GM23338 (cell line): ENCODE results near the gene ITSN2. TPM values are rescaled to one million over a fixed set of nuclear protein-coding genes. Genes with fewer than 3 reads are reported as not detected.

ENCODE experiments used
- ATAC-seq: fragments of 200-7000 bp; cut with Tn5 transposase; 3 replicates; pipeline ENCODE4 v1.9.1; 2020
- DNase-seq: peaks from one replicate; pipeline ENCODE4 v3.0.0-alpha.2; 2015; ENCODE audit warnings: low spot score
- H2AFZ ChIP-seq: fragments of 200-600 bp; sonication (generic); 2 replicates; pipeline ENCODE4 v1.8.0; 2016; ENCODE audit warnings: antibody characterized with exemption, mild to moderate bottlenecking, moderate library complexity
- H3F3A ChIP-seq: fragments of 200-600 bp; sonication (generic); replicated peaks from 2 replicates; pipeline ENCODE4 v1.8.0; 2017; ENCODE audit warnings: antibody characterized with exemption, mixed run types, low read depth
- H3K27ac ChIP-seq: fragments of 200-600 bp; sonication (generic); 2 replicates; pipeline ENCODE4 v1.6.1; 2016; ENCODE audit warnings: low read depth
- H3K27me3 ChIP-seq: fragments of 200-600 bp; sonication (generic); 2 replicates; pipeline ENCODE4 v1.8.0; 2016; ENCODE audit warnings: mild to moderate bottlenecking, mixed run types, moderate library complexity; ENCODE audit not compliant: insufficient read depth
- H3K36me3 ChIP-seq: fragments of 200-600 bp; sonication (generic); 2 replicates; pipeline ENCODE4 v1.8.0; 2016; ENCODE audit warnings: mild to moderate bottlenecking; ENCODE audit not compliant: insufficient read depth
- H3K4me1 ChIP-seq: fragments of 200-600 bp; sonication (generic); 2 replicates; pipeline ENCODE4 v1.8.0; 2016; ENCODE audit warnings: mild to moderate bottlenecking, moderate library complexity; ENCODE audit not compliant: insufficient read depth
- H3K4me2 ChIP-seq: fragments of 200-600 bp; sonication (generic); 2 replicates; pipeline ENCODE4 v1.7.1; 2017; ENCODE audit warnings: mixed run types
- H3K4me3 ChIP-seq: fragments of 200-600 bp; sonication (generic); 2 replicates; pipeline ENCODE4 v1.6.1; 2016; ENCODE audit warnings: mixed run types
- H3K79me2 ChIP-seq: fragments of 200-600 bp; sonication (generic); replicated peaks from 2 replicates; pipeline ENCODE4 v1.8.0; 2017; ENCODE audit warnings: mild to moderate bottlenecking; ENCODE audit not compliant: insufficient read depth
- H3K9me2 ChIP-seq: fragments of 200-600 bp; sonication (generic); 2 replicates; pipeline ENCODE4 v1.8.0; 2017; ENCODE audit not compliant: insufficient read depth
- H4K20me1 ChIP-seq: fragments of 200-600 bp; sonication (generic); replicated peaks from 2 replicates; pipeline ENCODE4 v1.8.0; 2017; ENCODE audit warnings: mild to moderate bottlenecking; ENCODE audit not compliant: insufficient read depth
- H3K27ac Mint-ChIP-seq: 2 replicates; pipeline ENCODE4 v1.8.0; 2020; ENCODE audit warnings: inconsistent platforms, mild to moderate bottlenecking, moderate library complexity, mixed read lengths
- H3K27me3 Mint-ChIP-seq: 3 replicates; pipeline ENCODE4 v1.8.0; 2022; ENCODE audit warnings: low read depth, mild to moderate bottlenecking, moderate library complexity, mixed read lengths, inconsistent platforms; ENCODE audit not compliant: insufficient read depth, poor library complexity
- H3K36me3 Mint-ChIP-seq: 3 replicates; pipeline ENCODE4 v1.8.0; 2021; ENCODE audit warnings: low read depth, mild to moderate bottlenecking, inconsistent platforms, moderate library complexity, mixed read lengths
- H3K4me1 Mint-ChIP-seq: 3 replicates; pipeline ENCODE4 v1.8.0; 2020; ENCODE audit warnings: mild to moderate bottlenecking, inconsistent platforms, mixed read lengths
- H3K4me3 Mint-ChIP-seq: 3 replicates; pipeline ENCODE4 v1.8.0; 2021; ENCODE audit warnings: moderate library complexity, mild to moderate bottlenecking, inconsistent platforms, mixed read lengths
- H3K9me3 Mint-ChIP-seq: 3 replicates; pipeline ENCODE4 v1.8.0; 2020; ENCODE audit warnings: moderate library complexity, mild to moderate bottlenecking, inconsistent platforms, mixed read lengths
- CREB1 ChIP-seq: fragments of 250-450 bp; sonication (Bioruptor Pico); IDR thresholded peaks from 2 replicates; pipeline ENCODE4 v1.5.0; 2020; ENCODE audit warnings: low read depth, mild to moderate bottlenecking, moderate library complexity
- CTCF ChIP-seq, 2 experiments: fragments of 200-600 bp in 1 of 2; sonication (generic) in 1 of 2; conservative IDR thresholded peaks; 2 replicates each; pipeline versions ENCODE4 v1.5.1 to v1.6.1; 2016 to 2017; ENCODE audit warnings: antibody characterized with exemption in 2 of 2, low read depth in 2 of 2, mild to moderate bottlenecking in 2 of 2, moderate library complexity in 1 of 2
- ETS1 ChIP-seq: IDR thresholded peaks from 2 replicates; pipeline ENCODE4 v1.6.1; 2016; ENCODE audit warnings: antibody characterized with exemption
- EZH2 ChIP-seq: fragments of 200-600 bp; sonication (generic); IDR thresholded peaks from one replicate; pipeline ENCODE4 v1.8.0; 2017; ENCODE audit warnings: antibody characterized with exemption, mild to moderate bottlenecking, low read depth; ENCODE audit not compliant: unreplicated experiment
- EZH2phosphoT487 ChIP-seq: fragments of 200-600 bp; sonication (generic); IDR thresholded peaks from one replicate; pipeline ENCODE4 v1.8.1; 2018; ENCODE audit warnings: antibody characterized with exemption; ENCODE audit not compliant: unreplicated experiment
- JUNB ChIP-seq: IDR thresholded peaks from one replicate; pipeline ENCODE4 v1.6.1; 2016; ENCODE audit warnings: antibody characterized with exemption; ENCODE audit not compliant: unreplicated experiment
- NANOG ChIP-seq: IDR thresholded peaks from 2 replicates; pipeline ENCODE4 v1.6.1; 2016; ENCODE audit warnings: antibody characterized with exemption, borderline replicate concordance
- POLR2AphosphoS5 ChIP-seq: IDR thresholded peaks from 2 replicates; pipeline ENCODE4 v1.6.1; 2016; ENCODE audit warnings: antibody characterized with exemption, low read depth
- STAT1 ChIP-seq: IDR thresholded peaks from one replicate; pipeline ENCODE4 v1.6.1; 2016; ENCODE audit warnings: antibody characterized with exemption; ENCODE audit not compliant: unreplicated experiment
- ZNF114 ChIP-seq: fragments of 250-450 bp; sonication (Bioruptor Pico); IDR thresholded peaks from 2 replicates; pipeline ENCODE4 v1.5.0; 2020; ENCODE audit warnings: mild to moderate bottlenecking, moderate library complexity
- ZNF331 ChIP-seq: fragments of 250-450 bp; sonication (Bioruptor Pico); IDR thresholded peaks from 2 replicates; pipeline ENCODE4 v1.5.0; 2020; ENCODE audit warnings: low read depth, mild to moderate bottlenecking, moderate library complexity
- polyA plus RNA-seq: library from polyadenylated mRNA; unstranded; fragments of >200 nt; fragmentation: Nextera tagmentation; extraction: Ambion mirVana; gene quantifications from 2 replicates; pipeline ENCODE4 v1.2.1, GENCODE V29; 2016
- total RNA-seq: library from RNA; depleted of rRNA; stranded (reverse); fragments of >200 nt; shearing (Covaris generic); gene quantifications from 2 replicates; pipeline ENCODE4 v1.2.3, GENCODE V29; 2014
- TF ChIP-seq, protein P1 (sequence below): fragments of 250-450 bp; sonication (Bioruptor Pico); IDR thresholded peaks from 2 replicates; pipeline ENCODE4 v1.5.0; 2020; ENCODE audit warnings: mild to moderate bottlenecking, moderate library complexity
- TF ChIP-seq, protein P2 (sequence below): IDR thresholded peaks from one replicate; pipeline ENCODE4 v1.6.1; 2018; ENCODE audit warnings: antibody characterized with exemption; ENCODE audit not compliant: unreplicated experiment

The ITSN2 gene
- total and polyA plus RNA-seq, 2 experiments from 2014 or later = 17.1 to 17.8 TPM

DNA sequence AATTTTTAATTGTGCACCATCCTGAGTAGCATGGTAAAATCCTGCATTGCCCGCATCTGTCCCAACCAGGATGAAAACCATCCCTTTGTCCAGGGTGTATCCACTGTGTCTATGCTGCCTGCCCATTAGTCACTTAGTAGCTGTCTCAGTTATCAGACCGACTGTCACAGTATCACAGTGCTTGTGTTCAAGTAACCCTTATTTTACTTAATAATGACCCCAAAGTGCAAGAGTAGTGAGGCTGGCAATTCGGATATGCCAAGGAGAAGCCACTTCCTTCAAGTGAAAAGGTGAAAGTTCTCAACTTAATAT is 8.8 kb downstream of the ITSN2 start:
- DNase-seq (no peak), ATAC-seq (no peak)
- Mint-ChIP-seq H3K27ac (no peak overlapping the region), H3K4me3 (no peak overlapping the region), H3K36me3 (no peaks in the 10 kb centered on the region), H3K27me3 (no peaks in the 10 kb centered on the region), H3K4me1 (no peaks in the 10 kb centered on the region), H3K9me3 (no peaks in the 10 kb centered on the region)
- H3K79me2 ChIP-seq = peaks cover 42% of the 10 kb centered on the region
- no peak overlapping the region for H3K4me2 ChIP-seq
- H2AFZ ChIP-seq = no peak overlapping the region
- no peak overlapping the region for H3K27ac ChIP-seq
- no peaks in the 10 kb centered on the region for H3F3A ChIP-seq
- H3K4me1 ChIP-seq = no peaks in the 10 kb centered on the region
- no peaks in the 10 kb centered on the region for H3K27me3 ChIP-seq
- H4K20me1 ChIP-seq = no peaks in the 10 kb centered on the region; the same call in 1 of the 2 replicates
- TF ChIP-seq, protein P1, sequence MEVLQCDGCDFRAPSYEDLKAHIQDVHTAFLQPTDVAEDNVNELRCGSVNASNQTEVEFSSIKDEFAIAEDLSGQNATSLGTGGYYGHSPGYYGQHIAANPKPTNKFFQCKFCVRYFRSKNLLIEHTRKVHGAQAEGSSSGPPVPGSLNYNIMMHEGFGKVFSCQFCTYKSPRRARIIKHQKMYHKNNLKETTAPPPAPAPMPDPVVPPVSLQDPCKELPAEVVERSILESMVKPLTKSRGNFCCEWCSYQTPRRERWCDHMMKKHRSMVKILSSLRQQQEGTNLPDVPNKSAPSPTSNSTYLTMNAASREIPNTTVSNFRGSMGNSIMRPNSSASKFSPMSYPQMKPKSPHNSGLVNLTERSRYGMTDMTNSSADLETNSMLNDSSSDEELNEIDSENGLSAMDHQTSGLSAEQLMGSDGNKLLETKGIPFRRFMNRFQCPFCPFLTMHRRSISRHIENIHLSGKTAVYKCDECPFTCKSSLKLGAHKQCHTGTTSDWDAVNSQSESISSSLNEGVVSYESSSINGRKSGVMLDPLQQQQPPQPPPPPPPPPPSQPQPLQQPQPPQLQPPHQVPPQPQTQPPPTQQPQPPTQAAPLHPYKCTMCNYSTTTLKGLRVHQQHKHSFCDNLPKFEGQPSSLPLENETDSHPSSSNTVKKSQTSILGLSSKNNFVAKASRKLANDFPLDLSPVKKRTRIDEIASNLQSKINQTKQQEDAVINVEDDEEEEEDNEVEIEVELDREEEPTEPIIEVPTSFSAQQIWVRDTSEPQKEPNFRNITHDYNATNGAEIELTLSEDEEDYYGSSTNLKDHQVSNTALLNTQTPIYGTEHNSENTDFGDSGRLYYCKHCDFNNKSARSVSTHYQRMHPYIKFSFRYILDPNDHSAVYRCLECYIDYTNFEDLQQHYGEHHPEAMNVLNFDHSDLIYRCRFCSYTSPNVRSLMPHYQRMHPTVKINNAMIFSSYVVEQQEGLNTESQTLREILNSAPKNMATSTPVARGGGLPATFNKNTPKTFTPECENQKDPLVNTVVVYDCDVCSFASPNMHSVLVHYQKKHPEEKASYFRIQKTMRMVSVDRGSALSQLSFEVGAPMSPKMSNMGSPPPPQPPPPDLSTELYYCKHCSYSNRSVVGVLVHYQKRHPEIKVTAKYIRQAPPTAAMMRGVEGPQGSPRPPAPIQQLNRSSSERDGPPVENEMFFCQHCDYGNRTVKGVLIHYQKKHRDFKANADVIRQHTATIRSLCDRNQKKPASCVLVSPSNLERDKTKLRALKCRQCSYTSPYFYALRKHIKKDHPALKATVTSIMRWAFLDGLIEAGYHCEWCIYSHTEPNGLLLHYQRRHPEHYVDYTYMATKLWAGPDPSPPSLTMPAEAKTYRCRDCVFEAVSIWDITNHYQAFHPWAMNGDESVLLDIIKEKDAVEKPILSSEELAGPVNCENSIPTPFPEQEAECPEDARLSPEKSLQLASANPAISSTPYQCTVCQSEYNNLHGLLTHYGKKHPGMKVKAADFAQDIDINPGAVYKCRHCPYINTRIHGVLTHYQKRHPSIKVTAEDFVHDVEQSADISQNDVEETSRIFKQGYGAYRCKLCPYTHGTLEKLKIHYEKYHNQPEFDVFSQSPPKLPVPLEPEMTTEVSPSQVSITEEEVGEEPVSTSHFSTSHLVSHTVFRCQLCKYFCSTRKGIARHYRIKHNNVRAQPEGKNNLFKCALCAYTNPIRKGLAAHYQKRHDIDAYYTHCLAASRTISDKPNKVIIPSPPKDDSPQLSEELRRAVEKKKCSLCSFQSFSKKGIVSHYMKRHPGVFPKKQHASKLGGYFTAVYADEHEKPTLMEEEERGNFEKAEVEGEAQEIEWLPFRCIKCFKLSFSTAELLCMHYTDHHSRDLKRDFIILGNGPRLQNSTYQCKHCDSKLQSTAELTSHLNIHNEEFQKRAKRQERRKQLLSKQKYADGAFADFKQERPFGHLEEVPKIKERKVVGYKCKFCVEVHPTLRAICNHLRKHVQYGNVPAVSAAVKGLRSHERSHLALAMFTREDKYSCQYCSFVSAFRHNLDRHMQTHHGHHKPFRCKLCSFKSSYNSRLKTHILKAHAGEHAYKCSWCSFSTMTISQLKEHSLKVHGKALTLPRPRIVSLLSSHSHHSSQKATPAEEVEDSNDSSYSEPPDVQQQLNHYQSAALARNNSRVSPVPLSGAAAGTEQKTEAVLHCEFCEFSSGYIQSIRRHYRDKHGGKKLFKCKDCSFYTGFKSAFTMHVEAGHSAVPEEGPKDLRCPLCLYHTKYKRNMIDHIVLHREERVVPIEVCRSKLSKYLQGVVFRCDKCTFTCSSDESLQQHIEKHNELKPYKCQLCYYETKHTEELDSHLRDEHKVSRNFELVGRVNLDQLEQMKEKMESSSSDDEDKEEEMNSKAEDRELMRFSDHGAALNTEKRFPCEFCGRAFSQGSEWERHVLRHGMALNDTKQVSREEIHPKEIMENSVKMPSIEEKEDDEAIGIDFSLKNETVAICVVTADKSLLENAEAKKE (CRISPR knock-in tag) = no peak
- TF ChIP-seq ZNF331 (no peak), ZNF114 (CRISPR knock-in tag) (no peak), POLR2AphosphoS5 (no peak), CTCF (conservative IDR thresholded peaks at IDR 0.05; ENCODE audit: low read depth in 2 of 2) (no peak), NANOG (no peak), EZH2phosphoT487 (no peak), EZH2 (no peak), STAT1 (no peak), ETS1 (no peak), CREB1 (CRISPR knock-in tag) (no peak), JUNB (no peak)
- TF ChIP-seq, protein P2, sequence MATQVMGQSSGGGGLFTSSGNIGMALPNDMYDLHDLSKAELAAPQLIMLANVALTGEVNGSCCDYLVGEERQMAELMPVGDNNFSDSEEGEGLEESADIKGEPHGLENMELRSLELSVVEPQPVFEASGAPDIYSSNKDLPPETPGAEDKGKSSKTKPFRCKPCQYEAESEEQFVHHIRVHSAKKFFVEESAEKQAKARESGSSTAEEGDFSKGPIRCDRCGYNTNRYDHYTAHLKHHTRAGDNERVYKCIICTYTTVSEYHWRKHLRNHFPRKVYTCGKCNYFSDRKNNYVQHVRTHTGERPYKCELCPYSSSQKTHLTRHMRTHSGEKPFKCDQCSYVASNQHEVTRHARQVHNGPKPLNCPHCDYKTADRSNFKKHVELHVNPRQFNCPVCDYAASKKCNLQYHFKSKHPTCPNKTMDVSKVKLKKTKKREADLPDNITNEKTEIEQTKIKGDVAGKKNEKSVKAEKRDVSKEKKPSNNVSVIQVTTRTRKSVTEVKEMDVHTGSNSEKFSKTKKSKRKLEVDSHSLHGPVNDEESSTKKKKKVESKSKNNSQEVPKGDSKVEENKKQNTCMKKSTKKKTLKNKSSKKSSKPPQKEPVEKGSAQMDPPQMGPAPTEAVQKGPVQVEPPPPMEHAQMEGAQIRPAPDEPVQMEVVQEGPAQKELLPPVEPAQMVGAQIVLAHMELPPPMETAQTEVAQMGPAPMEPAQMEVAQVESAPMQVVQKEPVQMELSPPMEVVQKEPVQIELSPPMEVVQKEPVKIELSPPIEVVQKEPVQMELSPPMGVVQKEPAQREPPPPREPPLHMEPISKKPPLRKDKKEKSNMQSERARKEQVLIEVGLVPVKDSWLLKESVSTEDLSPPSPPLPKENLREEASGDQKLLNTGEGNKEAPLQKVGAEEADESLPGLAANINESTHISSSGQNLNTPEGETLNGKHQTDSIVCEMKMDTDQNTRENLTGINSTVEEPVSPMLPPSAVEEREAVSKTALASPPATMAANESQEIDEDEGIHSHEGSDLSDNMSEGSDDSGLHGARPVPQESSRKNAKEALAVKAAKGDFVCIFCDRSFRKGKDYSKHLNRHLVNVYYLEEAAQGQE = no peak
- H3K9me2 ChIP-seq = no peaks in the 10 kb centered on the region
- H3K4me3 ChIP-seq = no peak overlapping the region
- H3K36me3 ChIP-seq = no peaks in the 10 kb centered on the region
